WTC11 (cell line): ENCODE data around the gene RREB1. TPM values are rescaled to one million over a fixed set of nuclear protein-coding genes. Genes with fewer than 3 reads are reported as not detected.
A peak's percentile ranks its signal among the peaks of the same experiment; 100 is the strongest.

ENCODE experiments used
- ATAC-seq: fragments of 200-7000 bp; cut with Tn5 transposase; 2 replicates; pipeline ENCODE4 v1.10.0; 2021; ENCODE audit warnings: mild to moderate bottlenecking, moderate library complexity
- CTCF ChIA-PET: fragments of 300-600 bp; sonication (Branson Sonifier 250); formaldehyde crosslinking; loops from one replicate; lab custom pipeline; 2021; ENCODE audit warnings: antibody characterized with exemption; lab: Charles Lee
- POLR2A ChIA-PET: fragments of 350-600 bp; sonication (Branson Sonifier 250); formaldehyde crosslinking; loops from one replicate; lab custom pipeline; 2021; ENCODE audit warnings: antibody characterized with exemption; lab: Charles Lee
- DNase-seq: peaks from one replicate; pipeline ENCODE4 v3.0.0; 2021; ENCODE audit warnings: low spot score
- H3K27ac Mint-ChIP-seq: 2 replicates; pipeline ENCODE4 v1.8.0; 2021; ENCODE audit warnings: mixed read lengths
- H3K27me3 Mint-ChIP-seq: 2 replicates; pipeline ENCODE4 v1.8.0; 2021; ENCODE audit warnings: low read depth, mild to moderate bottlenecking, moderate library complexity, mixed read lengths
- H3K36me3 Mint-ChIP-seq: 2 replicates; pipeline ENCODE4 v1.8.0; 2021; ENCODE audit warnings: mixed read lengths
- H3K4me1 Mint-ChIP-seq: 2 replicates; pipeline ENCODE4 v1.8.0; 2022; ENCODE audit warnings: mixed read lengths
- H3K4me3 Mint-ChIP-seq: 2 replicates; pipeline ENCODE4 v1.8.0; 2021; ENCODE audit warnings: mild to moderate bottlenecking, moderate library complexity, mixed read lengths
- H3K9me3 Mint-ChIP-seq: 2 replicates; pipeline ENCODE4 v1.8.0; 2021; ENCODE audit warnings: mixed read lengths
- ATF1 ChIP-seq: sonication (generic); formaldehyde crosslinking; IDR thresholded peaks from 2 replicates; pipeline ENCODE4 v1.8.1; 2023; ENCODE audit warnings: mild to moderate bottlenecking, moderate library complexity, missing genetic modification reagents
- CBFB ChIP-seq: sonication (generic); formaldehyde crosslinking; IDR thresholded peaks from 2 replicates; pipeline ENCODE4 v1.8.1; 2022; ENCODE audit warnings: mild to moderate bottlenecking, low read depth, missing genetic modification reagents
- ETV6 ChIP-seq: sonication (generic); formaldehyde crosslinking; IDR thresholded peaks from 2 replicates; pipeline ENCODE4 v1.8.1; 2022; ENCODE audit warnings: mild to moderate bottlenecking, missing genetic modification reagents
- FOXK1 ChIP-seq: sonication (generic); formaldehyde crosslinking; IDR thresholded peaks from 2 replicates; pipeline ENCODE4 v1.8.0; 2022; ENCODE audit warnings: mild to moderate bottlenecking, moderate library complexity, missing genetic modification reagents
- GTF2I ChIP-seq: fragments of 250-450 bp; sonication (Bioruptor Pico); conservative IDR thresholded peaks from 2 replicates; pipeline ENCODE4 v1.4.0; 2021; ENCODE audit warnings: mild to moderate bottlenecking
- JUN ChIP-seq: sonication (generic); formaldehyde crosslinking; IDR thresholded peaks from 2 replicates; pipeline ENCODE4 v1.8.0; 2023; ENCODE audit warnings: mild to moderate bottlenecking, missing genetic modification reagents
- NFE2L1 ChIP-seq: sonication (generic); formaldehyde crosslinking; IDR thresholded peaks from 2 replicates; pipeline ENCODE4 v1.8.1; 2023; ENCODE audit warnings: missing genetic modification reagents
- OVOL2 ChIP-seq: fragments of 250-450 bp; sonication (Bioruptor Pico); IDR thresholded peaks from 2 replicates; pipeline ENCODE4 v1.9.0; 2021; ENCODE audit warnings: mild to moderate bottlenecking, borderline replicate concordance
- PREB ChIP-seq: sonication (generic); formaldehyde crosslinking; IDR thresholded peaks from 2 replicates; pipeline ENCODE4 v1.8.1; 2022; ENCODE audit warnings: mild to moderate bottlenecking, missing genetic modification reagents, moderate library complexity, borderline replicate concordance
- PRRX2 ChIP-seq: fragments of 250-450 bp; sonication (Bioruptor Pico); IDR thresholded peaks from 2 replicates; pipeline ENCODE4 v1.8.0; 2021; ENCODE audit warnings: mild to moderate bottlenecking
- RORB ChIP-seq: fragments of 250-450 bp; sonication (Bioruptor Pico); IDR thresholded peaks from 2 replicates; pipeline ENCODE4 v1.9.0; 2021; ENCODE audit warnings: mild to moderate bottlenecking
- SMAD4 ChIP-seq: sonication (generic); formaldehyde crosslinking; IDR thresholded peaks from 2 replicates; pipeline ENCODE4 v1.8.0; 2022; ENCODE audit warnings: mild to moderate bottlenecking, missing genetic modification reagents
- TCF7 ChIP-seq: sonication (generic); formaldehyde crosslinking; IDR thresholded peaks from 2 replicates; pipeline ENCODE4 v1.8.0; 2022; ENCODE audit warnings: mild to moderate bottlenecking, low read depth, missing genetic modification reagents, moderate library complexity
- TEAD4 ChIP-seq: sonication (generic); formaldehyde crosslinking; IDR thresholded peaks from 2 replicates; pipeline ENCODE4 v1.8.0; 2022; ENCODE audit warnings: mild to moderate bottlenecking, missing genetic modification reagents
- USF2 ChIP-seq: sonication (generic); formaldehyde crosslinking; IDR thresholded peaks from 2 replicates; pipeline ENCODE4 v1.8.1; 2023; ENCODE audit warnings: mild to moderate bottlenecking, missing genetic modification reagents, moderate library complexity
- ZNF121 ChIP-seq: sonication (generic); formaldehyde crosslinking; IDR thresholded peaks from 2 replicates; pipeline ENCODE4 v1.8.0; 2023; ENCODE audit warnings: missing genetic modification reagents
- ZNF416 ChIP-seq: fragments of 250-450 bp; sonication (Bioruptor Pico); IDR thresholded peaks from 2 replicates; pipeline ENCODE4 v1.9.0; 2021; ENCODE audit warnings: mild to moderate bottlenecking, inconsistent platforms
- total RNA-seq: library from RNA; stranded (reverse); gene quantifications from 3 replicates; pipeline ENCODE4 v1.2.3, GENCODE V29; 2021
- TF ChIP-seq, protein P1 (sequence below): sonication (generic); formaldehyde crosslinking; conservative IDR thresholded peaks from 2 replicates; pipeline ENCODE4 v1.8.1; 2023; ENCODE audit warnings: mild to moderate bottlenecking, low read depth, missing genetic modification reagents, moderate library complexity
- TF ChIP-seq, protein P2 (sequence below): fragments of 250-450 bp; sonication (Bioruptor Pico); conservative IDR thresholded peaks from 2 replicates; pipeline ENCODE4 v1.9.0; 2021; ENCODE audit warnings: mild to moderate bottlenecking
- TF ChIP-seq, protein P3 (sequence below): fragments of 250-450 bp; sonication (Bioruptor Pico); IDR thresholded peaks from 2 replicates; pipeline ENCODE4 v1.9.0; 2021; ENCODE audit warnings: mild to moderate bottlenecking
- TF ChIP-seq, protein P4 (sequence below): sonication (generic); formaldehyde crosslinking; IDR thresholded peaks from 2 replicates; pipeline ENCODE4 v1.8.0; 2023; ENCODE audit warnings: mild to moderate bottlenecking, missing genetic modification reagents
- TF ChIP-seq, protein P5 (sequence below): sonication (generic); formaldehyde crosslinking; IDR thresholded peaks from 2 replicates; pipeline ENCODE4 v1.8.0; 2023; ENCODE audit warnings: missing genetic modification reagents

The RREB1 gene
- total RNA-seq, 1 experiment from 2014 or later: 38.5 TPM

DNA sequence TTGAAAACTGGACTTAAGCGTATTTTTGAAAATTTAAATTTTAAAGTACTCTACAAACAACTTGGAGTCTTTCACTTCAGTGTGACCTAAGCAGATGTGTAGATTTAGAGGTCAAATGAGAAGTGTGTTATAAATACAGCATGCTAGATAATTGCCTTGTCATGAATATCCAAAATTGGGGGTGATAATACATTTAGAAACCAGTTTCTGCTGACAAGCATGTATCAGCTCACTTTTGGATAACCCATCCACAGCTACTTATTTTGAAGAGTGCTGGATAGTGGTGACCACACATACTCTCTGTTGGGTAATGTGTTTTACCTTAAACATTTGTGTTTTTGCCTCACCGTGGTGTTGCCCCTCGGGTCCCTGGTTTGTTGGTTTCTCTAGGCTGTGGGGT, 14.9 kb downstream of the RREB1 start:
- no peak for ATAC-seq
- TF ChIP-seq PREB (no peak), TCF7 (CRISPR knock-in tag) (no peak), TEAD4 (no peak), ZNF416 (no peak), ATF1 (CRISPR knock-in tag) (no peak), GTF2I (CRISPR knock-in tag) (no peak)
- TF ChIP-seq, protein P1, sequence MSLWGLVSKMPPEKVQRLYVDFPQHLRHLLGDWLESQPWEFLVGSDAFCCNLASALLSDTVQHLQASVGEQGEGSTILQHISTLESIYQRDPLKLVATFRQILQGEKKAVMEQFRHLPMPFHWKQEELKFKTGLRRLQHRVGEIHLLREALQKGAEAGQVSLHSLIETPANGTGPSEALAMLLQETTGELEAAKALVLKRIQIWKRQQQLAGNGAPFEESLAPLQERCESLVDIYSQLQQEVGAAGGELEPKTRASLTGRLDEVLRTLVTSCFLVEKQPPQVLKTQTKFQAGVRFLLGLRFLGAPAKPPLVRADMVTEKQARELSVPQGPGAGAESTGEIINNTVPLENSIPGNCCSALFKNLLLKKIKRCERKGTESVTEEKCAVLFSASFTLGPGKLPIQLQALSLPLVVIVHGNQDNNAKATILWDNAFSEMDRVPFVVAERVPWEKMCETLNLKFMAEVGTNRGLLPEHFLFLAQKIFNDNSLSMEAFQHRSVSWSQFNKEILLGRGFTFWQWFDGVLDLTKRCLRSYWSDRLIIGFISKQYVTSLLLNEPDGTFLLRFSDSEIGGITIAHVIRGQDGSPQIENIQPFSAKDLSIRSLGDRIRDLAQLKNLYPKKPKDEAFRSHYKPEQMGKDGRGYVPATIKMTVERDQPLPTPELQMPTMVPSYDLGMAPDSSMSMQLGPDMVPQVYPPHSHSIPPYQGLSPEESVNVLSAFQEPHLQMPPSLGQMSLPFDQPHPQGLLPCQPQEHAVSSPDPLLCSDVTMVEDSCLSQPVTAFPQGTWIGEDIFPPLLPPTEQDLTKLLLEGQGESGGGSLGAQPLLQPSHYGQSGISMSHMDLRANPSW: no peak
- TF ChIP-seq, protein P2, sequence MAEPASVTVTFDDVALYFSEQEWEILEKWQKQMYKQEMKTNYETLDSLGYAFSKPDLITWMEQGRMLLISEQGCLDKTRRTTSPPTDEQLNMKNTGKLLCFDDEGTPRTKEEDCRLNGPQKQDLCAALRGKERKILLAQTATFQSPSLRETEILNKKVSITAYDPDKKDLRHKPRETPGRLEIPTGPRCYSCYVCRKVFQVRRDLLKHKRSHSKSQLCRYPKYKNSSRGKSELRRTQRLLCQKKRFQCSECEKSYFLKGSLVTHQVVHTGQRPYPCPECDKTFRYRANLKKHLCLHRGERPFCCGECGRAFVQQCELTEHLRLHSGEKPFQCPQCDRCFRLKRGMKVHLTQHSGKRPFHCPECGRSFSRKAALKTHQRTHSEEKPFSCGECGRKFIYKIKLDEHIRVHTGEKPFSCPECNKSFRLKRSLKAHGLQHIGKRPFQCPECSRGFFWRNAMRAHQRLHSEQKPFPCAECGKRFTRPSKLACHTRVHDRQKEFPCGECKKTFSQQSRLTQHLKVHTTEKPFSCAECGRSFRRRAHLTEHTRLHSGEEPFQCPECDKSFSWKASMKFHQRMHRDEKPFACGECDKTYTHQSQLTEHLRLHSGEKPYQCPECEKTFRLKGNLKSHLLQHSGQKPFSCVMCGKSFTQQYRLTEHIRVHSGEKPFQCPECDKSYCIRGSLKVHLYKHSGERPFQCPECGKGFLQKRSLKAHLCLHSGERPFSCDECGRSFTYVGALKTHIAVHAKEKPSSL (CRISPR knock-in tag): no peak
- TF ChIP-seq, protein P3, sequence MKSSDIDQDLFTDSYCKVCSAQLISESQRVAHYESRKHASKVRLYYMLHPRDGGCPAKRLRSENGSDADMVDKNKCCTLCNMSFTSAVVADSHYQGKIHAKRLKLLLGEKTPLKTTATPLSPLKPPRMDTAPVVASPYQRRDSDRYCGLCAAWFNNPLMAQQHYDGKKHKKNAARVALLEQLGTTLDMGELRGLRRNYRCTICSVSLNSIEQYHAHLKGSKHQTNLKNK (CRISPR knock-in tag): no peak
- ChIA-PET CTCF (no interaction called here), POLR2A (no interaction called here)
- Mint-ChIP-seq H3K27me3 (no peaks in the 10 kb centered on the region), H3K36me3 (peaks cover 14% of the 10 kb centered on the region), H3K9me3 (no peaks in the 10 kb centered on the region), H3K4me3 (no peak overlapping the region), H3K27ac (no peak overlapping the region; the same call in 1 of the 2 replicates), H3K4me1 (peaks cover 56% of the 10 kb centered on the region)
- DNase-seq: no peak

DNA sequence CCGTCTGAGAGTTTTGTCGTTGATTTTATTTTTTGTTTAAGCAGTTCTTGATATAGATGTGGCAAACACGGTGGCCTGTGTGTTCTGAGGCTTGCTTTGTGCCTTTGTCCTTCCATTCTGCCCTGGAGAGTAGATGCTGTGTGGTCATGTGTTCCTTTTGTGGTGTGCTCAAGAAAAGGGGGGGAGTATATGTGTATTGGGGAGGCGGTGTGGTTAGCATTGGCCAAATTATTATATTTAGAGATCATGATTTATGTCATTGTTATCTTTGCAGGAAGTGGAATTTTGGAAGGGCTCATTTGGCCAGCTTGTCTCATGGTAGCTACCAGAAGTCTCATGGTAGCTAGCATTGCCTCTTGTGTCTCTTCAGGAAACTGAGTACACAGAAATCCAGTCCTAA, 16.4 kb downstream of the RREB1 start:
- Mint-ChIP-seq H3K9me3 (no peaks in the 10 kb centered on the region), H3K4me1 (peaks cover 56% of the 10 kb centered on the region), H3K27me3 (no peaks in the 10 kb centered on the region), H3K36me3 (peaks cover 14% of the 10 kb centered on the region), H3K4me3 (no peak overlapping the region), H3K27ac (peak overlapping the region; percentile 35; the same call in 1 of the 2 replicates)
- ATAC-seq: no peak
- ChIA-PET POLR2A (interaction anchor here (0.6 kb wide), 1 partner anchor 111 kb away, joined by 3 read pairs; no protein-coding TSS in a partner anchor), CTCF (no interaction called here)
- no peak for DNase-seq
- TF ChIP-seq NFE2L1 (CRISPR knock-in tag) (no peak), CBFB (CRISPR knock-in tag) (no peak), RORB (CRISPR knock-in tag) (no peak), FOXK1 (no peak), JUN (CRISPR knock-in tag) (no peak), ZNF121 (CRISPR knock-in tag) (no peak), USF2 (no peak), OVOL2 (CRISPR knock-in tag) (no peak), PRRX2 (no peak), ETV6 (CRISPR knock-in tag) (no peak), SMAD4 (CRISPR knock-in tag) (no peak)
- TF ChIP-seq, protein P4, sequence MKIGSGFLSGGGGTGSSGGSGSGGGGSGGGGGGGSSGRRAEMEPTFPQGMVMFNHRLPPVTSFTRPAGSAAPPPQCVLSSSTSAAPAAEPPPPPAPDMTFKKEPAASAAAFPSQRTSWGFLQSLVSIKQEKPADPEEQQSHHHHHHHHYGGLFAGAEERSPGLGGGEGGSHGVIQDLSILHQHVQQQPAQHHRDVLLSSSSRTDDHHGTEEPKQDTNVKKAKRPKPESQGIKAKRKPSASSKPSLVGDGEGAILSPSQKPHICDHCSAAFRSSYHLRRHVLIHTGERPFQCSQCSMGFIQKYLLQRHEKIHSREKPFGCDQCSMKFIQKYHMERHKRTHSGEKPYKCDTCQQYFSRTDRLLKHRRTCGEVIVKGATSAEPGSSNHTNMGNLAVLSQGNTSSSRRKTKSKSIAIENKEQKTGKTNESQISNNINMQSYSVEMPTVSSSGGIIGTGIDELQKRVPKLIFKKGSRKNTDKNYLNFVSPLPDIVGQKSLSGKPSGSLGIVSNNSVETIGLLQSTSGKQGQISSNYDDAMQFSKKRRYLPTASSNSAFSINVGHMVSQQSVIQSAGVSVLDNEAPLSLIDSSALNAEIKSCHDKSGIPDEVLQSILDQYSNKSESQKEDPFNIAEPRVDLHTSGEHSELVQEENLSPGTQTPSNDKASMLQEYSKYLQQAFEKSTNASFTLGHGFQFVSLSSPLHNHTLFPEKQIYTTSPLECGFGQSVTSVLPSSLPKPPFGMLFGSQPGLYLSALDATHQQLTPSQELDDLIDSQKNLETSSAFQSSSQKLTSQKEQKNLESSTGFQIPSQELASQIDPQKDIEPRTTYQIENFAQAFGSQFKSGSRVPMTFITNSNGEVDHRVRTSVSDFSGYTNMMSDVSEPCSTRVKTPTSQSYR (CRISPR knock-in tag): no peak
- TF ChIP-seq, protein P5, sequence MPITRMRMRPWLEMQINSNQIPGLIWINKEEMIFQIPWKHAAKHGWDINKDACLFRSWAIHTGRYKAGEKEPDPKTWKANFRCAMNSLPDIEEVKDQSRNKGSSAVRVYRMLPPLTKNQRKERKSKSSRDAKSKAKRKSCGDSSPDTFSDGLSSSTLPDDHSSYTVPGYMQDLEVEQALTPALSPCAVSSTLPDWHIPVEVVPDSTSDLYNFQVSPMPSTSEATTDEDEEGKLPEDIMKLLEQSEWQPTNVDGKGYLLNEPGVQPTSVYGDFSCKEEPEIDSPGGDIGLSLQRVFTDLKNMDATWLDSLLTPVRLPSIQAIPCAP: no peak
- TF ChIP-seq, protein P1: no peak
